ENCODE results near the gene LRRC23. TPM values are rescaled to one million over a fixed set of nuclear protein-coding genes. Genes with fewer than 3 reads are reported as not detected.

LRRC23 gene
- total RNA-seq, 4 donors from 2014 or later = 2.3 to 5.9 (median 4.8) TPM

- TF ChIP-seq POLR2A (IDR thresholded peaks at IDR 0.05) (peak in 1 of 4 donors; percentile 47), CTCF (IDR thresholded peaks at IDR 0.05) (no peak)
- Histone ChIP-seq H3K9me3 (no peaks in the 10 kb centered on the region), H3K36me3 (peaks cover 0 to 30% (median 0%) of the 10 kb centered on the region in 3 donors), H3K27me3 (peaks cover 0 to 10% (median 0%) of the 10 kb centered on the region in 4 donors), H3K4me3 (peak within 1 kb of the TSS; percentile 50 to 77 (median 62)), H3K4me1 (peaks cover 13 to 28% (median 14%) of the 10 kb centered on the region in 3 donors), H3K27ac (peak within 1 kb of the TSS; percentile 53 to 89 (median 80))
- no peak for DNase-seq
- 0 to 3% methylated on average over 11 to 55 of the region's 68 CpGs for WGBS, 2 donors
- intact Hi-C loops (cut with DNase I) = no loop called here
Measured at GRCh38 chr12:6914246-6914946, 9.8 kb downstream of the LRRC23 start, which contains the start of gene ENO2. Gene ENO2 (plus strand): TSS chr12:6914580. CDS start chr12:6915833, 1,253 bp downstream.

- WGBS, 2 donors = 14 to 15% methylated on average over 17 of the region's 29 CpGs
- no peak for TF ChIP-seq POLR2A (IDR thresholded peaks at IDR 0.05)
- TF ChIP-seq CTCF (IDR thresholded peaks at IDR 0.05) = no peak
- Histone ChIP-seq H3K36me3 (peaks cover 0 to 33% (median 0%) of the 10 kb centered on the region in 3 donors), H3K9me3 (no peaks in the 10 kb centered on the region), H3K27ac (peak overlapping the region; percentile 53 to 89 (median 80)), H3K4me3 (peak overlapping the region; percentile 50 to 77 (median 62)), H3K4me1 (peaks cover 13 to 28% (median 14%) of the 10 kb centered on the region in 3 donors), H3K27me3 (peaks cover 0 to 10% (median 0%) of the 10 kb centered on the region in 4 donors)
- DNase-seq = no peak
- intact Hi-C loops (cut with DNase I) = no loop called here
Measured at GRCh38 chr12:6914947-6915788, 10.5 kb downstream of the LRRC23 start.

- Histone ChIP-seq H3K36me3 (peaks cover 0 to 33% (median 0%) of the 10 kb centered on the region in 3 donors), H3K27ac (no peak overlapping the region), H3K4me1 (peaks cover 13 to 28% (median 14%) of the 10 kb centered on the region in 3 donors), H3K4me3 (peak overlapping the region in 2 of 4 donors; percentile 52 to 77), H3K27me3 (peaks cover 0 to 10% (median 0%) of the 10 kb centered on the region in 4 donors), H3K9me3 (no peaks in the 10 kb centered on the region)
- 66% methylated on average over 4 of the region's 14 CpGs; no CpG with 5 or more reads in 1 of the 2 donors for WGBS, 2 donors
- no peak for DNase-seq
- TF ChIP-seq CTCF (IDR thresholded peaks at IDR 0.05) (no peak), POLR2A (IDR thresholded peaks at IDR 0.05) (no peak)
- intact Hi-C loops (cut with DNase I) = no loop called here
Measured at GRCh38 chr12:6915789-6916285, 11.2 kb downstream of the LRRC23 start.

- Histone ChIP-seq H3K4me1 (peaks cover 13 to 28% (median 14%) of the 10 kb centered on the region in 3 donors), H3K36me3 (peaks cover 0 to 33% (median 0%) of the 10 kb centered on the region in 3 donors), H3K4me3 (no peak overlapping the region), H3K27me3 (peaks cover 0 to 10% (median 0%) of the 10 kb centered on the region in 4 donors), H3K9me3 (no peaks in the 10 kb centered on the region), H3K27ac (no peak overlapping the region)
- TF ChIP-seq CTCF (IDR thresholded peaks at IDR 0.05) (no peak), POLR2A (IDR thresholded peaks at IDR 0.05) (no peak)
- WGBS, 2 donors = 91 to 97% methylated on average over 8 to 9 of the region's 11 CpGs
- intact Hi-C loops (cut with DNase I) = no loop called here
- DNase-seq = no peak
Measured at GRCh38 chr12:6916426-6917200, 12.0 kb downstream of the LRRC23 start.
